ENCODE results near the gene GRIP2. TPM values are rescaled to one million over a fixed set of nuclear protein-coding genes. Genes with fewer than 3 reads are reported as not detected.

Gene GRIP2
- total and polyA plus RNA-seq, 9 of the 15 experiments (the other 6 are each of a cell fraction or from before 2014, with no cell fraction given): 0.01 TPM; not detected in 7

DNA sequence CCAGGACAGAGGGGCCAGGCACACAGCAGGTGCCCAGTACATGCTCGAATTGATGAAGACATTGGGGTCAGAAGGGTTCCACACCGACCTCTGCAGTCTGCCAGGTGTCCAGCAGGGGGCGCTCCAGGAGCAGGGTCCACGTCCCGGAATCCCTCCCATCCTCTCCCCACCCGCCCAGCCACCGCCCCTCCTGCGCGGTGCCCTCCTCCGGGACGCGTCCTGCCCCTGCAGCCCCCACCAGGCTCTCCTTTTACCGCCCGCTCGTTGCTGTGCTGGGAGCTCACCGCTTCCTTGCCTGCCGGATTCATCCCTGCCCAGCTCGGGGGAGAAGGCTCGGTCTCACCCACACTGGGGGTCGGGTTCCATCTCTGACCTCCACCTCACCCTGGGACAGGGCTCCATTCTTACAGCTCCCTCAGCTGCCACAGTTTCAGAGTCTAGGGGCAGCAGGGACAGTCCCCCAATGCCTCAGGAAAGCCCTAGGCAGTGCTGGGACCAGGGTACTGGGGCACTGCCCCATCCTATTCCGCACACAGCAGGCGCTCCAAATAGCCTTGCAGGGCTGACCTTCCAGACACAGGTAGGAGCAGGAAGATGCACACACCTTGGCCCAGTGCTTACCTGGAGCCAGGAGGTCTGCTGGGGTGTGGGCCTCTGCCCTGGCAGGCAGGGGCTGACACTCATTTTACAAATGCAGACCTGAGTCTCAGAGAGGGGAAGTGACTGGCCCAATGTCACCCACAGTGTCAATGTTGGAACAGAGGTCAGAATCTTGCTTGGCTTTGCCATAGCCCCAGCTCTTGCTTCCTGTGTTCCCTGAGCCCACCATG is 31.0 kb downstream of the GRIP2 start (continued):
- TF ChIP-seq, protein P1, sequence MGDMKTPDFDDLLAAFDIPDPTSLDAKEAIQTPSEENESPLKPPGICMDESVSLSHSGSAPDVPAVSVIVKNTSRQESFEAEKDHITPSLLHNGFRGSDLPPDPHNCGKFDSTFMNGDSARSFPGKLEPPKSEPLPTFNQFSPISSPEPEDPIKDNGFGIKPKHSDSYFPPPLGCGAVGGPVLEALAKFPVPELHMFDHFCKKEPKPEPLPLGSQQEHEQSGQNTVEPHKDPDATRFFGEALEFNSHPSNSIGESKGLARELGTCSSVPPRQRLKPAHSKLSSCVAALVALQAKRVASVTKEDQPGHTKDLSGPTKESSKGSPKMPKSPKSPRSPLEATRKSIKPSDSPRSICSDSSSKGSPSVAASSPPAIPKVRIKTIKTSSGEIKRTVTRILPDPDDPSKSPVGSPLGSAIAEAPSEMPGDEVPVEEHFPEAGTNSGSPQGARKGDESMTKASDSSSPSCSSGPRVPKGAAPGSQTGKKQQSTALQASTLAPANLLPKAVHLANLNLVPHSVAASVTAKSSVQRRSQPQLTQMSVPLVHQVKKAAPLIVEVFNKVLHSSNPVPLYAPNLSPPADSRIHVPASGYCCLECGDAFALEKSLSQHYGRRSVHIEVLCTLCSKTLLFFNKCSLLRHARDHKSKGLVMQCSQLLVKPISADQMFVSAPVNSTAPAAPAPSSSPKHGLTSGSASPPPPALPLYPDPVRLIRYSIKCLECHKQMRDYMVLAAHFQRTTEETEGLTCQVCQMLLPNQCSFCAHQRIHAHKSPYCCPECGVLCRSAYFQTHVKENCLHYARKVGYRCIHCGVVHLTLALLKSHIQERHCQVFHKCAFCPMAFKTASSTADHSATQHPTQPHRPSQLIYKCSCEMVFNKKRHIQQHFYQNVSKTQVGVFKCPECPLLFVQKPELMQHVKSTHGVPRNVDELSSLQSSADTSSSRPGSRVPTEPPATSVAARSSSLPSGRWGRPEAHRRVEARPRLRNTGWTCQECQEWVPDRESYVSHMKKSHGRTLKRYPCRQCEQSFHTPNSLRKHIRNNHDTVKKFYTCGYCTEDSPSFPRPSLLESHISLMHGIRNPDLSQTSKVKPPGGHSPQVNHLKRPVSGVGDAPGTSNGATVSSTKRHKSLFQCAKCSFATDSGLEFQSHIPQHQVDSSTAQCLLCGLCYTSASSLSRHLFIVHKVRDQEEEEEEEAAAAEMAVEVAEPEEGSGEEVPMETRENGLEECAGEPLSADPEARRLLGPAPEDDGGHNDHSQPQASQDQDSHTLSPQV (IDR thresholded peaks at IDR 0.05): no peak

DNA sequence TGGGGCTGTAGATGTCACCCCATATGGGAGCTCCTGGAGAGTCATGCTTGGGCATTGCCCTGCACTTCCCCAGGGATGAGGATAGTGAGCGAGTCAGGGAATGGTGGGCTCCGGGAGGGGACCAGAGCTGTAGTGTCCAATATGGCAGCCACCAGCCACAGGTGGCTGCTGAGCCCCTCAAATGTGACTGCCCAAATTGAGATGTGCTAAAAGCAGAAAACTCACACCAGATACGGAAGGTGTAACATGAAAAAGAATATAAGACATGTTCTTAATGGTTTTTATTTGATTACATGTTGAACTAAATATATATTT is 31.7 kb downstream of the GRIP2 start:
- no peak overlapping the region for H3K4me2 ChIP-seq (ENCODE audit: insufficient read depth, low read length)
- TF ChIP-seq, protein P2, sequence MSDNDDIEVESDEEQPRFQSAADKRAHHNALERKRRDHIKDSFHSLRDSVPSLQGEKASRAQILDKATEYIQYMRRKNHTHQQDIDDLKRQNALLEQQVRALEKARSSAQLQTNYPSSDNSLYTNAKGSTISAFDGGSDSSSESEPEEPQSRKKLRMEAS (CRISPR knock-in tag; IDR thresholded peaks at IDR 0.05): 0 out of 2 replicates have a peak, but pooled peaks have one; percentile 26
- TF ChIP-seq ETV6 (IDR thresholded peaks at IDR 0.05; ENCODE audit: borderline replicate concordance in 1 of 2, low read depth in 2 of 2, low read length in 1 of 2) (no peak), ETV6 (CRISPR knock-in tag; IDR thresholded peaks at IDR 0.05; ENCODE audit: borderline replicate concordance) (no peak)
- DNase-seq (ENCODE audit: extremely low read depth in 1 of 4, low spot score in 3 of 4) (no peak), ATAC-seq (no peak), FAIRE-seq (no peak)
- ChIA-PET POLR2A (interaction anchor here (0.6 kb wide), 1 partner anchor 35 kb away, joined by 3 read pairs; no protein-coding TSS in a partner anchor), CTCF (ENCODE audit: low intra/inter-chr PET ratio) (interaction anchor here (1.1 to 2.8 kb wide), 3 partner anchors 39 to 412 kb away, joined by 3 to 28 read pairs (median 13); no protein-coding TSS in a partner anchor)
- intact Hi-C loops (cut with micrococcal nuclease): loop anchor here (5.0 kb wide), 2 partner anchors 246 to 274 kb away; no protein-coding TSS in a partner anchor
- no peaks in the 10 kb centered on the region for H3K9me3 ChIP-seq (replicated peaks; ENCODE audit: control insufficient read depth, insufficient read depth, low read depth, low read length)
- H3K4me3 ChIP-seq: no peak overlapping the region
- peaks cover 6 to 49% of the 10 kb centered on the region in 2 experiments; a peak in 4 of 5 replicates for H3K27me3 ChIP-seq (ENCODE audit: control insufficient read depth in 2 of 2, insufficient read depth in 2 of 2, low read length in 2 of 2)
- no TSS peak for BruUV-seq (replicated peaks)
- H3K27ac ChIP-seq (ENCODE audit: extremely low read depth, low read depth, low read length): no peak overlapping the region
- H3K9ac ChIP-seq (ENCODE audit: insufficient read depth in 1 of 2, low read depth in 2 of 2, low read length in 2 of 2): no peak overlapping the region
- H2AFZ ChIP-seq (ENCODE audit: low read depth, low read length): no peak overlapping the region
- H3K79me2 ChIP-seq (ENCODE audit: control insufficient read depth, insufficient read depth, low read length): no peaks in the 10 kb centered on the region
- WGBS (ENCODE audit: insufficient coverage, low coverage, missing lambda C conversion rate): 4% methylated on average over 3 of the region's 3 CpGs
- H3K9me1 ChIP-seq (ENCODE audit: control insufficient read depth, insufficient read depth, low read length): no peaks in the 10 kb centered on the region
- no peaks in the 10 kb centered on the region for H3K36me3 ChIP-seq (ENCODE audit: control insufficient read depth, insufficient read depth, low read length)
- 0 out of 2 replicates have a peak, but pooled peaks cover 6% of the 10 kb centered on the region for H4K20me1 ChIP-seq (replicated peaks; ENCODE audit: control insufficient read depth, insufficient read depth, low read length)
- peaks cover 0 to 31% of the 10 kb centered on the region in 2 experiments; a peak in 2 of 5 replicates for H3K4me1 ChIP-seq (replicated peaks in 1 of 2; ENCODE audit: control insufficient read depth in 2 of 2, insufficient read depth in 2 of 2, low read length in 2 of 2)
- in situ Hi-C loops (cut with MboI): loop anchor here (25.0 kb wide), 1 partner anchor 404 kb away; no protein-coding TSS in a partner anchor

Data from K562 (cell line).